Endometrial microvascular endothelial cells (primary cell): Measurements from ENCODE around the gene GLI3. TPM values are rescaled to one million over a fixed set of nuclear protein-coding genes. Genes with fewer than 3 reads are reported as not detected.
"Not testable (repeated sequence)": the region's sequence is repeated elsewhere in the genome, so short reads cannot be mapped to it uniquely, and the experiment has no call there.

ENCODE experiments used
- in situ Hi-C: cut with HindIII; loops from 2 replicates; pipeline ENCODE4 v1.10.0; 2017; ENCODE audit warnings: low sequenced_read_pairs, low pct_unique_long_range_greater_than_20kb; ENCODE audit errors: inconsistent ontology term
- total RNA-seq: library from RNA; depleted of rRNA; stranded (reverse); fragments of >200 nt; gene quantifications from one replicate; pipeline ENCODE4 v1.2.3, GENCODE V29; 2015; ENCODE audit errors: inconsistent ontology term

GLI3 gene
- total RNA-seq, 1 donor from 2014 or later = 3.3 TPM

DNA sequence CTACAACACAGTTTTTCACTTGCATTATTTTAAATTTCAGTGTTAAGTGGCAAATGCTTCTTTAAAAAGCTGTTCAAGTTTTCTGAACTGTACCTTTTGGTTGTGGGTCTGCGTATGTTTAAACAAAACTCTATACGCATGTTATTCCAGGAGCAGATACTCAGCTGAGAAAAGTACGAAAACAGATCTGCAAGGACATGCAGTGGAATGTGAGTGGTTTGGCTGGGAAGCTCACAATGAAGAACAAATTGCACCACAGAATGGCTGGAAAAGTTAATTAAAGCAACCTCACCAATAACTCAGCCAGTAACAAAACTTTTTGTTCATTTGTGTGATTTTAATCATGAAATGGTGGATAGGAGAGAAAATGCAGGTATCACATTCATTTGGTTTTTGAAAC lies 17.6 kb downstream of the GLI3 start:
- in situ Hi-C loops = no loop called here

DNA sequence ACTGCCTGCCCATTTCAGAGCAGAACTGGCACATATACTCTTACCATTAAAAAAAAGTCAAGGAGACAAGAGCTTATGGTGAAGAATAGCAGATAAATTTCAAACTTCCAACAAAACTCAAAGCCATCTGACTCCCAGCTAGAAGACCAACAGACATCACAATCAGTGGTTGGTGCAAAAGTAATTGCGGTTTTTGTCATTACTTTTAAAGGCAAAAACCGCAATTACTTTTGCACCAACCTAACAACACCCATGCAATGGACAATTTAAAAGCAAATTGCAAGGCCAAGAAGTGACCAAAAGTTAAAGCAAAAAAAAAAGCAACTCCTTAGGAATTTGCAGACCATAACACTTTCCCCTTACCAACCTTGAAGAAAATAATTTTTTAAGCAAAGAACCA lies 18.8 kb downstream of the GLI3 start:
- in situ Hi-C loops = no loop called here

DNA sequence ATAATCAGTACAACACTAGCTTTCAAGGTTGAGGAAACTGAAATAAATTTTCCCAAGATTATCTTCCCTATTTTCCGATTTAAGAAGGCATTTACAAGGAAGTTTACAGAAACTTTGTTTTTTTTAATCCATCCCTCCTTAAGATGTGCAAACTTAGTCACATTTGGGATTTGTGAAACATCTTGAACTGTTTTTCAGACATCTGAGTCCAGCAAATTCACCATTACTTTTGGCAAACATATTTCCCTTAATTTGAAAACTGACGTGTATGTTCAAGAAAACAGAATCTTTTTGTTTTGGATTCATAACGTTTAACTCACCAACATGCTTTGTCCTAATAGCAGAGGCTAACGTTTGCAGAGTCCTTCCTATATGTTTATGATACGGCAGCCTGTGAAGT lies 19.5 kb downstream of the GLI3 start:
- in situ Hi-C loops = no loop called here

DNA sequence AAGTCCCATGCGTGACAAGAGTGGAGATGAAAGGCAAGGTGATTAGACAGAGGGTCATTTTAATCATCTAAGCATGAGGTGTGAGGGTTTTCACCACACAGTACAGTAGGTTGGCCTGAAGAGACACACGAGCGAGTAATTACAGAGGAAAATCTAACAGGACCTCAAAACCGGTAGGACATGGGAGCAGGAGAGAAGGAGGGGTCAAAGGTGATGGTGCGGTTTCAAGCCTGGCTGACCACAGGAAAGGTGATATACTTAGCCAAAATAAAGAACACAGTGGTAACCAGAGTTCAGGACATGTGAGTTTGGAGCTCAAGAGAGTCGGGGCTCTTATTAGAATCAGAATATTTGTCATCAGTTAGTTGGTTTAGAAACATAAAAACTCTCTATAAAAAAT lies 20.0 kb downstream of the GLI3 start:
- in situ Hi-C loops = no loop called here

DNA sequence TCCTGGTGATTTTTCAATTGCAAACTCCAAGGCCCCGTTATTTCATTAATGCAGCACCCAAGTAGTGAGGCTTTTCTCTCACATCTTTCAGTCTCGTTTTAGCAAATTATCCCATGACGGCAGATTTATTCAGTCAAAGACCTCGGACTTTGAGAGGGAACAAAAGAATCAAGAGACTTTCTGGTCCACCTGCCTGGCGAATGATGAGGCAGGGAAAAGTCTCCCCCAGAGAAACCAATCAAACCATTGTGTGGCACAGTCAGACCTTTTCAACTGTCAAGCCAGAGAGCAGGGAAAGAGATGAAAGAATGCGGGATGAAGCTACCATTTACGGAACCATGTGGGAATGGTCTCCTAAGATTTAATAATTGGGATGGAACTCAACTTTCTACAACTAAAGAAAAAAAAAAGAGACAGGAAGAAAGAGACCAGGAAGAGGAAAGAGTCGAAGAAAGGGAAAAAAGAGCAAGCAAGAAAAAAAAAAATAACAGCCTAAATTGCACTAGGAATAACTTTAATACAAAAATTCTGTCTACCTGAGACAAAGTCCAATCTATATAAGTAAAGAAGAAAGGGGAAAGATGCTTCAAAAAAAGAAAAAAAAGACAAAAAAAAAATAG lies 22.8 kb downstream of the GLI3 start:
- in situ Hi-C loops = no loop called here

DNA sequence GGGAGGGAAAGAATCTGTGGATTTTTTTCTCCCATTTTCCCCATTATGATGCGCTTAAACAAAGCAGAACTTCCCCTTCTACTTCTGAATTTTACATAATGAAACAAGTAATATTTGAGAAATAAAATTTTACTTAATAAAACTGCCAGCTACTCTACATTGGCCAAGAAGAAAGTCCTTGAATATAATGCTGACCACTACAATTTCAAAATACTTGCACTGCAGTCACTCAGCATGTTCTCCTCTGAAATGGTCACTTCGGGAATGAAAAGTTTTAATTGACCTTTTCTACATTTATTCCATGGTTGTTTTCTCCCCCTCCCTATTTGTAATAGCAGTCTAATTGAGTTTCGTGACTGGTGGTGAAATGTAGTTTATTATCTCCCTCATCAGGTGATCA lies 23.9 kb downstream of the GLI3 start:
- in situ Hi-C loops = no loop called here

DNA sequence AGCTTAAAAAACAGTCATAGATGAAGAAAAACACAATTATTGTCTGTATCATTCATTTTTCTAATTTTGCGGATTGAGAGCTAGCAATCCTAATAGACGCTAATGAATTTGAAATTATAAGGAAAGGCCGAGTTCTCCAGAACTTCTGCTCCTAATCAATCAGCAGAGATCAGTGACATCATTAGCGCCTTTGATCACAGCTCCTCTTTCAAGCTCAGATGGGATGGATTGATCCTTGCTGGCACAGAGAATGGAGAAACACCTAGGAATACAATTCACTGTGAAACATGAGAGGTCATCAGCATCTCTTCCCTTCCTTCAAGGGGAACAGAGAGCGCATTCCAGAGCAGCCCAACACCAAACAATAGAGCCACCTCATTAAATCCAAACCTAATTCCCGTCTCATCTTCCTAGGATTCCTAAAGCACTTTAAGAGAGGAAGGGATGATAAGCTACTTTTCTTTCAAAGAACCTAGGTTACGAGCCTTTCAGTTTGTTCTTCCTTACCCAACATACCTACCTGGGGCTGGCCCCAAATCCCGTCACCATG lies 24.4 kb downstream of the GLI3 start:
- in situ Hi-C loops = no loop called here

DNA sequence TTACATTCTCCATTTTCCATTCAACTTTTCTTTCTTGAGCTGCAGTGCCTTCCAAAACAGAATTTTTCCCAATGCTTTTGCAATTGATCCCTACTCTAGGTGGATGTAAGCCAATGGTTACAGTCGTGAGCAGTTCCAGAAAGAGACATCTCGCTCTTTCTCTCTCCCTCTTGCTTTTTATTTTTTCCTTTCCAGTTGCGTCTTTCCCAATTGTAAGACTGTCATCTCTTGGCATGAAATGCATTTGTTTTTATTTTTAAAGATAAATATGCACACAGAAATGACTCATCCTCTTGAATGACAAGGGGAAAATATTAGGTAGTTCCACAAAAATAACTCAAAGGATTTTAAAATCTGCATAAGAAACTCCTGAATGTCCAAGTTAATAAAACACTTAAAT lies 25.1 kb downstream of the GLI3 start:
- in situ Hi-C loops = no loop called here

DNA sequence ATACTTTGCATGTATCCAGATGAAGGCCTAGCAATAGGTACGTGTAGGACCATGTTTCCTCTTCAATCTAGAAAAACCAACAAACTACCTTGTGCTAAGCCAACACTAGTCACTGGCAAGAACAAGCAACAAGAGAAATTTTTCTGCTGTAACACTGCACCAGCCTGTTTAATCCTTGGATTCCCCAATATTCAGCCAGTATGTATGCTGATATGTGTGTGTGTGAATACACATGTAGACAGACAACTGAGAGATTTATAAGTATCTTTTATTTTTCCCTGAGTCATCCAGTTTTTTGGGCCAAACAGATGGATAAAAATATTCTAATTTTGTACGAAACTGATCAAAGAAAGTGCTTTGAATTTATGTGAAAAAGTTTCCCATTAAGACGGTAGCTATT lies 26.2 kb downstream of the GLI3 start:
- in situ Hi-C loops = no loop called here

DNA sequence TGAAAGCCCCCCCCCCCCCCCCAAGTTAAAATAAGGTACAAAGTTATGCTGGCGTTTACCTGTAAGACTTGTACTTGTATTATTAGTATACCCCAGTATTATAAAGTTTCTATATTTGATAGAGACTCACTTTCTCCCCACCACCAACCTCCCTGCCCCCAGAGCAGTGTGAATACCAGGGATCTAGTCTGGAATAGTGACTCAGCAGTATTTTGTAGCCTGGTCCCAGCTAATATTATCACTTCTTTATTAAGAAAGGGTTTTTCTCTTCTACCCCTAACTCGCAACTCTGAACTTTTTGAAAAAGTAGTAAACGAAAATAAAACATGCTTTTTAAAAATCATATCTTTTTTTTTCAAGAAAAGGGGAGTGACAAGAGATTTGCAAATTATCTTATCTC lies 26.7 kb downstream of the GLI3 start:
- in situ Hi-C loops = no loop called here

DNA sequence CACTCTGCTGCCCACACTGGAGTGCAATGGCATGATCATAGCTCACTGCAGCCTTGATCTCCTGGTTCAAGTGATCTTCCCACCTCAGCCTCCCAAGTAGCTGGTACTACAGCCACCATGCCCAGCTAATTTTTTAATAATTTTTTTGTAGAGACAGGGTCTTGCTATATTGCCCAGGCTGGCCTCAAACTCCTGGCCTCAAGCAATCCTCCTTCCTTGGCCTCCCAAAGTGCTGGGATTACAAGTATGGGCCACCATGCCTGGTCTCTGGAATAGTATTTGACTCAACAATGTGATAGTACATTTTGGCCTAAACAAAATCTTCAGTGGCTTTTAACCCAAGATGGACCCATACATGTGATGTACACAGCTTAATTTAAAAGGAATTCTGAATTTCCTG lies 27.9 kb downstream of the GLI3 start:
- in situ Hi-C loops = not testable (repeated sequence)

DNA sequence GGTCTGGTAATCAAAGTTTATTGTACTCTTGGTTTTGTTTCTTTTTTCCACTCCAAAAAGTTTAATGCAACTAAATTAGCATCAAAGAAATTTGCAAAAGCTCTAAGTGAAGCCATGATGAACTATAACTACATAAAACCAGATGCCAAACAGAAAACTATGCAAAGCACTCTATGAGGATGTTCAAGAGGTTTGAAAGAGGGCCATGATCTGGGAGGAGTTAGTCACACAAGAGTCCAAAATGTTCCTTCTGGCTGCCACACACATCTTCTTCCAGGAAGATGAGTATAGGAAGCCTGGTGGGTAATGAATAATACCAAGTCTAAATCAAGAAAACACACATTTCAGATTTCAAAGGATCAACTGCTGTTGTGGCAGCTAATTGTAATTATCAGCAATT lies 28.4 kb downstream of the GLI3 start:
- in situ Hi-C loops = no loop called here

DNA sequence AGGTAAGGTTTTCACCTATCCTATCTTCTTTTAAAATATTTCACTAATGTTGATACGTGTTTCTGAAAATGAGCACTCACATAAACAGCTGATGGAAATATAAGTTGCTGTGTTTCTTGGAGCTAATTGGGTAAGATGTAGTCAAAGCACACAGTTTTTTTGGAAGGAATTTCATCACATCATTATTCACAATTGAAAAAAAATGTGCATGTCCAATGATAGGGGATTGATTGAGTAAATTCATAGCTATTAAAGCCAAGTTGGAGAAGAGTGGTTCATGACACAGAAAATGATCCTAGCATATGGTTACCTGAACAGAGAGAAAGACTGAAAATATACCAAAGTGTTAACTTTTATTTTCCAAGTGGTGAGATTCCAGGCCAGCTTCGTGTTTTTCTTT lies 29.6 kb downstream of the GLI3 start:
- in situ Hi-C loops = no loop called here

DNA sequence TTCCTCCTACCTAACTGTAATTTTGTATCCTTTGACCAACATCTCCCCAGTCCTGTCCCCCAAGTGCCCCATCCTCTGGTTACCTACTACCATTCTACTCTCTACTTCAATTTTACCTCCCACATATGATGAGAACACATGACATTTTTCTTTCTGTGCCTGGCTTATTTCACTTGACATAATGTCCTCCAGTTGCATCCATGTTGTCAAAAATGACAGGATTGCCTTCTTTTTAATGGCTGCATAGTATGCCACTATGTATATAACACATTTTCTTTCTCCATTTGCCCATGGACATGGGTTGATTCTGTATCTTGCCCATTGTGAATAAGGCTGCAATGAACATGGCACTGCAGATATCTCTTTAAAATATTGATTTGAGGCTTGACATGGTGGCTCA lies 33.7 kb downstream of the GLI3 start:
- in situ Hi-C loops = no loop called here

DNA sequence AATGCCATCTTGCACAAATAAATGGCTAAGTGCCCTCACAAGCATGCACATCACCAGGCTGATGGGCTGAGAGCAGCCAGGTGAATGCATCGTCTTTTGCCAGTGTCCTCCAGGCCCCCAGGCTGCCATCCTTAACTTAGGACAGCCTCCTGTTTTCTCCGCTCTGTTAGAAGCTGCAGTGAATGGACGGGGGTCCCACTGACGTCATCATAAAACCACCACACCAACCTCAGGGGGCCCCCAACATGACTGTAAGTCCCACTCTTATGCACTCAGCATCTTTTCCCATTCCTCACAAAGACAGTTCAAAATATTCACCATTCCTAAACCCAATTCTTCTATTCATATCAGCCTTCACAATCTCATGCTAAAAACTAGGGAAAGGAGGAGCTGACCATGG lies 34.4 kb downstream of the GLI3 start:
- in situ Hi-C loops = no loop called here

DNA sequence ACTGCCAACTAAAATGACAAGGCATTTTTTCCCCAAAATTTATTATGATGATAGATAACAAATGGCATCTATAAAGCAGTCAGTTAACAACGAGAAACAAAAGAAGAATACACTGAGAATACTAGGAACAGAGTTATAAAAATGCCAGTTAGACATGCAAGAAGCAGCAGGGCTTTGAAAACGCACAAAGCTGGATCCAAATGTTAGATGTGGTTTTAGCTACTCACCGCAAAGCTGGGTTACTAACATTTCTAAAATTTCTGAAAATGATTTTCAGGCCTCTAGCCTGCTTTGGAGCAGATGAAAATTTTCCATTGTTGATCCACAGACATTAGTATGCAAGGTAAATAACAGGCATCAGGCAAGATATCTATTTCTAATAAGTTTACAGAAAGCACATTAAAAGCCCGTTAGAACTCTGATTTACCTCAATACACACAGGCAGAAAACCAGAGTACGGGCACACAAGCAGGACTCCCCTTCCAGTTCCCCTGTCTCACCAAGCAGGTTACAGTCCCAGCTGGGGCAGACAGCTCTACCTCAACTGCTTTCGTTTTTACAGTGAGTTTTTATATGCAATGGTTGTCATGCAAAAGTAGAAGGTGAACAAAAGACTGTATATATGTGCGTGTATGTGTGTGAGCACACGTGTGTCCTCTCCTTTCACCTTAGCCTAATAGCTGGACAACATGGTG lies 37.9 kb downstream of the GLI3 start:
- in situ Hi-C loops = no loop called here

DNA sequence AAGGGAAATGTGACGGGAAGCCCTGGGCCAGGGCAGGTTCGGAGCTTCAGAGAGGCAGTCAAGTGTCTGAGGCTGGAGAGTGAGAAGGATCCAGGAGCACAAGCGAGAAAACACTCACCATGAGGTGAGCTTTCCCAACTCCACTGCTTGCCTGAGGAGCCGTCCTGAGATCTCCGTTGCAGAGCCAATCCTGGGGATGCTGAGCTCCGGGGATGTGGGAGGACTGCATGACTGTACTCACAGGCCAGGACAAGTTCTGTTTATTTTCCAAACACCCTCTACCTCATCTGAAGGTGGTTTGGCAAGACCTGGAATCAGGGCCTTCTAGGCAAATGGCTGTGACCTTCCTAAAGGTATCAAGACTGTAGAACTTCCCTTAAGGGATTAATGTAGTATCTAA lies 38.7 kb downstream of the GLI3 start:
- in situ Hi-C loops = no loop called here

DNA sequence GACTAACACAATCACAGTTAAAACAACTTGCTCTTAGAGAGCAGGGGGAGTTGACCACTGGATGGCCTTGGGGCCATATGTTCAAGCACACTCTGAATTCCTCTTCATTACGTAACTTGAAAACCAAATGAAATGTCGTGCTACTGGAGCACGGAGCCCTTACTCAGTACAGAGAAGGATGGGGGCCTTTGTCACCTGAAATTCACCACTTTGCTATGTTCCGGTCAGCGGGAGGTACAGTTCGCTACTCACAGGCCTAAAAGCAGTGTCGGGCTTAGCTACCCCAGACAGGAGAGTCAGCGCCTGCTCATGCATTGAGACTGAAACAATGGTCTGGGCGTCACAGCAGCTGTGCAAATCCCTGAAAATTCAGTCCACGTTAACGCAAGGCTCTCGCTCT lies 39.6 kb downstream of the GLI3 start:
- in situ Hi-C loops = no loop called here

DNA sequence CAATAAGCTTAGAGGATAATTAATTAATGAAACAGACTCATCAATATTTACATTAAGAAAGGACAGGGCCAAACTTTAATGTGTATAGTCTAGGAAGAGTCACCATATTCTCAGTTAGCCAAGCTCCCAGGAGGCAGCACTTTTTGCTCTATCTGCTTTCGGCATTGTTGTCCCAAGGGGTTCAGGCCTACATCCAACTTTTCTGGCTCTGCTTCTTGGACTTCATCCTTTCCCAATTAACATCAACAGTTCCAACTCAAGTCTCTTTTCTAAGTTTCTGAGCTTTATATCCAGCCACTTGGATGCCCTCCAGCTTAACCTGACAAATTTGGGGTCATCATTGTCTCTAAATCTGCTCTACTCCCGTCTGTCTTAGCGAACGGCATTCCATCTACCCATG lies 42.8 kb downstream of the GLI3 start:
- in situ Hi-C loops = no loop called here

DNA sequence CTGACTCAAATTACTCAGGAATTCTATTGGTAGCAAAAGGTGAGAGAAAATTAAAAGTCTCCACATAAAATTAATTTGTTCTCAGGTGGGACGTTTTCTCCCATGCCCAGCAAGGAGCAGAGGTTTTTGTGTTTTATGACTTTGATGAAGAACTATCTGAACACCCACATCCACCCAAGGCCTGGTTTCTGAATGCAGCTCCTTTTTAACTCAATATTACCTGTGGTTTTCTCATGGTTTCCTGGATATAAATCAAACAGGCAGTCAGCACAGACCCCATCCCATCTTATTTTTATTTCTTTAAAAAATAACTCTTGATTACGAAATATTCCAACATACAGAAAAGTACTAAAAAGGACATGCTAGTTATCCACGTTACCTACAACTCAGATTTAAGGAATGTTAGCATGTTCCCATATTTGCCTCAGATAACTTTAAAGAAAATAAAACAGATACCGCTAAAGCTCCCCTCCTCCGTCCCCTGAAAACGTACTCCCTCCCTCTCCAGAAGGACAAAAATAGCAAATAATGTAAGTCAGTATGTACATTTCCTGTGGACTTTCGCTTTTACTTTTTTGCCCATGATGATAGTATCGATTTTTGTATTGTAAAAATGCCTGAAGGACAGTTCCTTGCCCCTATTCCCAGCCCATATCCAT lies 43.4 kb downstream of the GLI3 start:
- in situ Hi-C loops = no loop called here
